Measurements from ENCODE around the gene ITGA11.

- TF ChIP-seq POLR2AphosphoS5 (IDR thresholded peaks at IDR 0.05; ENCODE audit: low read depth, low read length), result no peak
- TF ChIP-seq POLR2A (IDR thresholded peaks at IDR 0.05; ENCODE audit: low read depth, low read length), result no peak
- TF ChIP-seq TAF1 (IDR thresholded peaks at IDR 0.05; ENCODE audit: low read depth, low read length), result no peak
- TF ChIP-seq POU2F2 (IDR thresholded peaks at IDR 0.05; ENCODE audit: low read depth, low read length), result no peak
Measured at GRCh38 chr15:68322796-68323195, 109.2 kb downstream of the ITGA11 start.

All from GM12891 (cell line).